Inferior parietal cortex (tissue), 1 donor: ENCODE results near the gene CDC27.
A peak's percentile ranks its signal among the peaks of the same experiment; 100 is the strongest.
"Not testable (repeated sequence)": the region's sequence is repeated elsewhere in the genome, so short reads cannot be mapped to it uniquely, and the experiment has no call there.

Experiments
- DNase-seq: peaks from one replicate; pipeline ENCODE4 v3.0.0-alpha.2; 2016; ENCODE audit errors: extremely low spot score

Gene CDC27

GRCh38 chr17:47193931-47194511, 4.9 kb upstream of the CDC27 start:
- DNase-seq = no peak

- no peak for DNase-seq
These were observed 3.5 kb upstream of the CDC27 start for GRCh38 chr17:47192554-47192953.

GRCh38 chr17:47190770-47191169, 1.7 kb upstream of the CDC27 start:
- DNase-seq = no peak

DNA sequence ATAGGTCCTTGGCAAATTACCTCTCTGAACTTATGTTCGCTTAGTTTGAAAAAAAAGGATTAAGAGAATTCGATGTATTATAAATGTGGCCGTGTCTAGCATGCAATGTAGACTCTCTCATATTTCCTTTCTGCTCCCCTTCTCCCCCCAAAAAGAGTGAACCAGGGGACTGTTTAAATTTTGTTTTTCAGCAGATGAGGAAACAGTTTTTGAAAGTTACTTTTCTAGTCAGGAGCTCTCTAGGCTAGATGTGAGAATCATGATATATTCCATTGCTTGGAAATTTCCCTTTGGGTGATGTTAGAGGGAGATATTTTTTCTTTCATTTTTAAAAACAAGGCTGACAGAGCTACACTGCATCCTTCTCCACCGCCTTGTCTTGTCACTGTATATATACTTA, 1.1 kb upstream of the CDC27 start:
- DNase-seq = no peak

DNA sequence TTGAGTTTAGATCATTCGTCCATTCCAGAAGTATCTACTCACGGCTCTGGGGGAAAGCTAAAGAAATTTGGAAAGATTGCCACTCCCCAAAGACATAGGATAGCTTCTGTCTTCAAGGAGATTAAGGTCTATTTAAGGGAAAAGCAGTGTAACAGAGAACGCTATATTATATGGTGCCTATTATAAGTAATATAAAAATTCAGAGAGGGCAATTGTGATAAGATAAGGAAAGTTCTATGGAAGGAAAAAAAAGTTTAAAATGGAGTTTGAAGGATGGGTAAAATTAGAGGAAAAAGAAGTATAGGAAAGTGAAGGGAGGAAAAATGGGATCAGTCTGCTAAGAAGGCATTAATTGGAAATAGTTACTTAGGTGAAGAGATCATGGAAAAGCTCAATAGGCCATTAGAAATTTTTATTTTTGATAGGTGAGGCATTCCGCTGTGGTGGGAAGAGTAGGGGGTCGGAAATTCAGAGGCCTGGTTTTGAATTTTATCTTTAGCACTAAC, 690 bp upstream of the CDC27 start:
- DNase-seq = no peak

- peak; percentile 24 for DNase-seq
These were observed 722 bp downstream of the CDC27 start for GRCh38 chr17:47188271-47188875.

- no peak for DNase-seq
These were observed 4.4 kb downstream of the CDC27 start for GRCh38 chr17:47184681-47185080.

- DNase-seq = not testable (repeated sequence)
These were observed 8.1 kb downstream of the CDC27 start for GRCh38 chr17:47180988-47181387.

GRCh38 chr17:47180337-47180736, 8.8 kb downstream of the CDC27 start:
- DNase-seq = no peak

DNA sequence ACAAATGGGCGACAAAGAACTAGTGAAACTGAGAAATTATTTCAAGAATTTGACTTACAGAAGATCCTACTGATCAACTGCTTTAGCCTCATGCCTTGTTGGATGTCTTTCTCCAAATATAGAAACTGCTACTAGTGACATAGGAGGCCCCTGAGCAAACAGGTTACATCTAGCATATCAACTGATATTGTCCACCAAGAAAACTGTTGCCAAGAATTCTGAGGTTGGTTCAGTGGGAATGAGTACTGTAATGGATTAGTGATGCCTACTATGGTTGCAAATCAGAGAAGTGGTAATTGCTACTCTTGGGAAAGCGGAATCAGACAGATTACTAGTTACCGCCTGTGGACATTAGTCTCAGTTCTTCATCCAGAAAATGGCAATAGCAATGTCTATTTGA, 10.0 kb downstream of the CDC27 start:
- no peak for DNase-seq

DNA sequence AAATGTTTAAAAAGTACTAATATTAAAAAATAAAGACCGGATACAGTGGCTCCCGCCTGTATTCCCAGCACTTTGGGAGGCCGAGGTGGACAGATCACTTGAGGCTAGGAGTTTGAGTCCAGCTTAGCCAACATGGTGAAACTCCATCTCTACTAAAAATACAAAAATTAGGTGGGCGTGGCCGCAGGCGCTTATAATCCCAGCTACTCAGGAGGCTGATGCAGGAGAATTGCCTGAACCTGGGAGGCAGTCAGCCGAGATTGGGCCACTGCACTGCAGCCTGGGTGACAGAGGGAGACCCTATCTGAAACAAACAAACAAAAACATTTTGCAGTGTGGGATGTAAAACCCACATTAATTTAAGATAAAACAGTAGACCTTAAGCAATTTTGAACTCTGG, 11.8 kb downstream of the CDC27 start:
- DNase-seq = no peak

- DNase-seq = no peak
These were observed 12.7 kb downstream of the CDC27 start for GRCh38 chr17:47176389-47176826.

DNA sequence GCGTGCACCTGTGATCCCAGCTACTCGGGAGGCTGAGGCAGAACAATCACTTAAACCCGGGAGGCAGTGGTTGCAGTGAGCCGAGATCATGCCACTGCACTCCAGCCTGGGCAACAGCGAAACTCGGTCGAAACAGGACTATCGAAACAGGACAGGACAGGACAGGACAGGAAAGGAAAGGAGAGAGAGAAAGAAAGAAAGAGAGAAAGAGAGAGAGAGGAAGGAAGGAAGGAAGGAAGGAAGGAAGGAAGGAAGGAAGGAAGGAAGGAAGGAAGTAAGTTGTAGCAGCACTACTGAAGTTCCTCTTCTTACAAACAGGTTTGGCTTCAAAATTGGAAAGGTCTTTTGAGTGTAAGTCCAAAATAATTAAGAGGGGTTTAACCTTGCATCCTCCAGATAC, 14.3 kb downstream of the CDC27 start:
- not testable (repeated sequence) for DNase-seq

GRCh38 chr17:47172696-47173565, 16.2 kb downstream of the CDC27 start:
- no peak for DNase-seq

- DNase-seq = no peak
These were observed 18.4 kb downstream of the CDC27 start for GRCh38 chr17:47170710-47171109.

- DNase-seq = not testable (repeated sequence)
These were observed 20.2 kb downstream of the CDC27 start for GRCh38 chr17:47168896-47169295.

- not testable (repeated sequence) for DNase-seq
These were observed 22.2 kb downstream of the CDC27 start for GRCh38 chr17:47166854-47167253.

DNA sequence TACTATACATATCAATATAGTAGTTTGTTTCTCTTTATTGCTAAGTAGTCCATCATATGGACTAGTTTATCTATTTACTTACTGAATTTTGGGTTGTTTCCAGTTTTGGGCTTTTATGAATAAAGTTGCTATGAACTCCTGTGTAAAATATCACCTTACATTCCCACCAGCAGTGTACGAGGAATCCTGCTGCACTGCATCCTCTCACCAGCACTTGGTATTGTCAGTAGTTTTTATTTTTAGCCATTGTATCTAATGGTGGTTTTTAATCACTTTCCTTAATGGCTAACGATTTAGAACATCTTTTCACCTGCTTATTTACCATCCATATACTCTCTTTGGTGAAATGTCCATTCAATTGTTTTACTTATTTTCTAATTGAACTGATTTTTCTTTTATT, 24.0 kb downstream of the CDC27 start:
- DNase-seq = no peak

- no peak for DNase-seq
These were observed 24.8 kb downstream of the CDC27 start for GRCh38 chr17:47164263-47164662.

GRCh38 chr17:47162013-47162622, 27.0 kb downstream of the CDC27 start:
- DNase-seq = no peak

DNA sequence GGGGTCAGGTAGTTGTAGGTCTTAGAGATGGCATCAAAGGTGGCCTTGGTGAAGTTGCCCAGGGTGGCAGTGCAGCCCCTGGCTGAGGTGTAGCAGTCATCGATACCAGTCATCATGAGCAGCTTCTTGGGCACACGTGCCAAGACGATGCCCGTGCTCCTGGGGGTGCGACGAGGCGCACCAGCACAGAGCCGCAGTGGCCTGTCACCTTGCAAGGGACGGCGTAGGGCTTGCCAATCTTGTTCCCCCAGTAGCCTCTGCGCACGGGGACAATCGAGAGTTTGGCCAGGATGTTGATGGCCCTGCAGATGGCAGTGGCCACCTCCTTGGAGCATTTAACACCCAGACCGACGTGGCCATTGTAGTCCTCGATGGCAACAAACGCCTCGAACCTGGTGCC, 29.8 kb downstream of the CDC27 start:
- no peak for DNase-seq

GRCh38 chr17:47145351-47145750, 43.7 kb downstream of the CDC27 start:
- no peak for DNase-seq
